Mesendoderm (in vitro differentiated cells): ENCODE measurements around the gene PHLPP2.
"Not testable (repeated sequence)": the region's sequence is repeated elsewhere in the genome, so short reads cannot be mapped to it uniquely, and the experiment has no call there.

Experiments used
- DNase-seq: peaks from one replicate; pipeline ENCODE4 v3.0.0; 2013
- H2AK5ac ChIP-seq: 2 replicates; pipeline ENCODE4 v1.6.1; 2013; ENCODE audit warnings: low read length, inconsistent platforms
- H2BK120ac ChIP-seq: 2 replicates; pipeline ENCODE4 v1.6.1; 2013; ENCODE audit warnings: low read depth, mild to moderate bottlenecking, low read length, moderate library complexity, mixed read lengths
- H2BK15ac ChIP-seq: replicated peaks from 2 replicates; pipeline ENCODE4 v1.6.1; 2013; ENCODE audit warnings: low read depth, mild to moderate bottlenecking, moderate library complexity
- H2BK5ac ChIP-seq: 2 replicates; pipeline ENCODE4 v1.6.1; 2013; ENCODE audit warnings: low read length, inconsistent platforms
- H3K18ac ChIP-seq: 2 replicates; pipeline ENCODE4 v1.6.1; 2013; ENCODE audit warnings: mild to moderate bottlenecking, low read length, mixed read lengths
- H3K23ac ChIP-seq: one replicate; pipeline ENCODE4 v1.6.1; 2013; ENCODE audit warnings: low read length
- H3K27ac ChIP-seq: 2 replicates; pipeline ENCODE4 v1.5.1; 2013; ENCODE audit warnings: low read depth, mild to moderate bottlenecking, inconsistent platforms, low read length, moderate library complexity
- H3K27me3 ChIP-seq: 2 replicates; pipeline ENCODE4 v1.6.1; 2013; ENCODE audit warnings: low read length, control low read depth, mild to moderate bottlenecking, inconsistent platforms; ENCODE audit not compliant: insufficient read depth, poor library complexity
- H3K36me3 ChIP-seq: 2 replicates; pipeline ENCODE4 v1.6.1; 2013; ENCODE audit warnings: low read length, inconsistent platforms; ENCODE audit not compliant: control insufficient read depth, insufficient read depth
- H3K4ac ChIP-seq: one replicate; pipeline ENCODE4 v1.6.1; 2013; ENCODE audit warnings: low read depth, mild to moderate bottlenecking, low read length, moderate library complexity
- H3K4me1 ChIP-seq: 2 replicates; pipeline ENCODE4 v1.6.1; 2013; ENCODE audit warnings: low read depth, low read length, inconsistent platforms; ENCODE audit not compliant: control insufficient read depth
- H3K4me2 ChIP-seq: 2 replicates; pipeline ENCODE4 v1.6.1; 2013; ENCODE audit warnings: low read length
- H3K4me3 ChIP-seq: 2 replicates; pipeline ENCODE4 v1.5.1; 2013; ENCODE audit warnings: mild to moderate bottlenecking, low read length
- H3K56ac ChIP-seq: one replicate; pipeline ENCODE4 v1.6.1; 2013; ENCODE audit warnings: low read length
- H3K79me1 ChIP-seq: 2 replicates; pipeline ENCODE4 v1.6.1; 2013; ENCODE audit warnings: low read length, inconsistent platforms
- H3K79me2 ChIP-seq: 2 replicates; pipeline ENCODE4 v1.6.1; 2013; ENCODE audit warnings: mild to moderate bottlenecking, low read length; ENCODE audit not compliant: control insufficient read depth, insufficient read depth
- H3K9ac ChIP-seq: 2 replicates; pipeline ENCODE4 v1.6.1; 2013; ENCODE audit warnings: low read length, inconsistent platforms
- H4K5ac ChIP-seq: one replicate; pipeline ENCODE4 v1.6.1; 2013; ENCODE audit warnings: low read length
- H4K8ac ChIP-seq: one replicate; pipeline ENCODE4 v1.6.1; 2013; ENCODE audit warnings: low read depth, mild to moderate bottlenecking, control low read depth, low read length, moderate library complexity
- WGBS: extraction: QIAGEN DNeasy Blood & Tissue Kit; methylation state at CpG from one replicate; pipeline ENCODE4 v1.1.7; 2013; ENCODE audit warnings: low lambda C conversion rate, missing lambda C conversion rate; ENCODE audit not compliant: insufficient coverage; ENCODE audit errors: extremely low coverage; 5-methylcytosine and 5-hydroxymethylcytosine counted together

PHLPP2 gene

GRCh38 chr16:71700831-71701230, 23.7 kb downstream of the PHLPP2 start:
- Histone ChIP-seq H2AK5ac (no peak overlapping the region), H3K36me3 (peaks cover 4% of the 10 kb centered on the region), H3K56ac (no peak overlapping the region), H3K4me1 (no peaks in the 10 kb centered on the region), H3K4me3 (no peak overlapping the region), H2BK120ac (no peak overlapping the region), H3K79me1 (peaks cover 9% of the 10 kb centered on the region), H3K4ac (no peak overlapping the region), H3K18ac (no peak overlapping the region), H4K5ac (no peak overlapping the region), H3K27ac (no peak overlapping the region), H2BK5ac (no peak overlapping the region), H3K23ac (no peak overlapping the region), H3K9ac (no peak overlapping the region), H2BK15ac (no peak overlapping the region), H3K4me2 (no peak overlapping the region), H3K27me3 (no peaks in the 10 kb centered on the region), H3K79me2 (peaks cover 2% of the 10 kb centered on the region), H4K8ac (no peak overlapping the region)
- DNase-seq: no peak
- no CpG with 5 or more reads among the region's 4 CpGs for WGBS

- no peak overlapping the region for H3K4me2 ChIP-seq
- H3K79me2 ChIP-seq: peaks cover 2% of the 10 kb centered on the region
- no peak overlapping the region for H3K4me3 ChIP-seq
- no peak overlapping the region for H3K9ac ChIP-seq
- no peak overlapping the region for H3K56ac ChIP-seq
- H3K27ac ChIP-seq: no peak overlapping the region
- no peak overlapping the region for H4K5ac ChIP-seq
- H2BK120ac ChIP-seq: no peak overlapping the region
- H3K4ac ChIP-seq: no peak overlapping the region
- H3K18ac ChIP-seq: no peak overlapping the region
- DNase-seq: no peak
- no CpG with 5 or more reads among the region's 3 CpGs for WGBS
- H3K27me3 ChIP-seq: no peaks in the 10 kb centered on the region
- peaks cover 4% of the 10 kb centered on the region for H3K36me3 ChIP-seq
- no peaks in the 10 kb centered on the region for H3K4me1 ChIP-seq
- no peak overlapping the region for H2AK5ac ChIP-seq
- peaks cover 9% of the 10 kb centered on the region for H3K79me1 ChIP-seq
- H4K8ac ChIP-seq: no peak overlapping the region
- H3K23ac ChIP-seq: no peak overlapping the region
- H2BK5ac ChIP-seq: no peak overlapping the region
- H2BK15ac ChIP-seq: no peak overlapping the region
Measured at GRCh38 chr16:71698491-71698890, 26.0 kb downstream of the PHLPP2 start.

GRCh38 chr16:71693164-71693563, 31.3 kb downstream of the PHLPP2 start:
- no peak overlapping the region for H3K9ac ChIP-seq
- peaks cover 3% of the 10 kb centered on the region for H3K79me2 ChIP-seq
- H4K5ac ChIP-seq: no peak overlapping the region
- H3K27me3 ChIP-seq: no peaks in the 10 kb centered on the region
- H3K27ac ChIP-seq: no peak overlapping the region
- no peak overlapping the region for H2AK5ac ChIP-seq
- H3K18ac ChIP-seq: no peak overlapping the region
- no peak overlapping the region for H3K4me3 ChIP-seq
- no peak overlapping the region for H2BK5ac ChIP-seq
- no peak overlapping the region for H3K23ac ChIP-seq
- peaks cover 6% of the 10 kb centered on the region for H3K79me1 ChIP-seq
- DNase-seq: no peak
- peaks cover 3% of the 10 kb centered on the region for H3K36me3 ChIP-seq
- H2BK15ac ChIP-seq: no peak overlapping the region
- H4K8ac ChIP-seq: no peak overlapping the region
- whole genome bisulfite sequencing: no CpG with 5 or more reads among the region's 5 CpGs
- H3K4ac ChIP-seq: no peak overlapping the region
- H3K4me1 ChIP-seq: no peaks in the 10 kb centered on the region
- no peak overlapping the region for H3K56ac ChIP-seq
- no peak overlapping the region for H2BK120ac ChIP-seq
- H3K4me2 ChIP-seq: no peak overlapping the region

- Histone ChIP-seq H2BK5ac (no peak overlapping the region), H4K5ac (no peak overlapping the region), H3K9ac (no peak overlapping the region), H2AK5ac (no peak overlapping the region), H3K56ac (no peak overlapping the region), H3K4me2 (no peak overlapping the region), H3K27ac (no peak overlapping the region), H3K36me3 (peaks cover 2% of the 10 kb centered on the region), H3K27me3 (no peaks in the 10 kb centered on the region), H3K4me1 (no peaks in the 10 kb centered on the region), H3K18ac (no peak overlapping the region), H2BK120ac (no peak overlapping the region), H3K4me3 (no peak overlapping the region), H3K23ac (no peak overlapping the region), H3K79me1 (peaks cover 4% of the 10 kb centered on the region), H4K8ac (no peak overlapping the region), H2BK15ac (no peak overlapping the region), H3K4ac (no peak overlapping the region), H3K79me2 (peaks cover 1% of the 10 kb centered on the region)
- no CpG with 5 or more reads among the region's 1 CpG for WGBS
- no peak for DNase-seq
Measured at GRCh38 chr16:71689901-71690300, 34.6 kb downstream of the PHLPP2 start.

- H2BK5ac ChIP-seq: no peak overlapping the region
- H4K5ac ChIP-seq: no peak overlapping the region
- H2BK120ac ChIP-seq: no peak overlapping the region
- no peaks in the 10 kb centered on the region for H3K79me2 ChIP-seq
- H3K36me3 ChIP-seq: peaks cover 2% of the 10 kb centered on the region
- H3K79me1 ChIP-seq: no peaks in the 10 kb centered on the region
- H3K27me3 ChIP-seq: no peaks in the 10 kb centered on the region
- no peak overlapping the region for H3K56ac ChIP-seq
- H3K4me1 ChIP-seq: no peaks in the 10 kb centered on the region
- no peak overlapping the region for H3K18ac ChIP-seq
- no peak overlapping the region for H3K4ac ChIP-seq
- H2BK15ac ChIP-seq: no peak overlapping the region
- H2AK5ac ChIP-seq: no peak overlapping the region
- no peak overlapping the region for H3K4me2 ChIP-seq
- WGBS: no CpG with 5 or more reads among the region's 3 CpGs
- DNase-seq: no peak
- no peak overlapping the region for H3K4me3 ChIP-seq
- no peak overlapping the region for H3K9ac ChIP-seq
- no peak overlapping the region for H3K23ac ChIP-seq
- no peak overlapping the region for H4K8ac ChIP-seq
- H3K27ac ChIP-seq: no peak overlapping the region
Measured at GRCh38 chr16:71687861-71688260, 36.6 kb downstream of the PHLPP2 start.

- no CpG with 5 or more reads among the region's 12 CpGs for WGBS
- not testable (repeated sequence) for H4K8ac ChIP-seq, H3K79me1 ChIP-seq, H3K18ac ChIP-seq, H3K79me2 ChIP-seq, H2BK15ac ChIP-seq, H3K4ac ChIP-seq, DNase-seq, H2BK120ac ChIP-seq, H3K4me1 ChIP-seq, H3K23ac ChIP-seq, H2BK5ac ChIP-seq, H3K4me2 ChIP-seq, H3K9ac ChIP-seq, H2AK5ac ChIP-seq, H3K36me3 ChIP-seq, H3K27me3 ChIP-seq, H3K27ac ChIP-seq, H3K56ac ChIP-seq, H3K4me3 ChIP-seq, H4K5ac ChIP-seq
Measured at GRCh38 chr16:71684280-71684679, 40.2 kb downstream of the PHLPP2 start.
